ENCODE results near the gene NNT. TPM values are rescaled to one million over a fixed set of nuclear protein-coding genes. Genes with fewer than 3 reads are reported as not detected.
"Not testable (repeated sequence)": the region's sequence is repeated elsewhere in the genome, so short reads cannot be mapped to it uniquely, and the experiment has no call there.

The NNT gene
- total and polyA plus RNA-seq, 4 donors: 73.0 to 137 (median 88.6) TPM

GRCh38 chr5:43581398-43581797, 21.6 kb upstream of the NNT start:
- no peak overlapping the region for H3K4me3 ChIP-seq (ENCODE audit: low read depth, low read length)
- no peaks in the 10 kb centered on the region for H3K36me3 ChIP-seq (ENCODE audit: control insufficient read depth, insufficient read depth, low read length)
- H3K4me1 ChIP-seq (ENCODE audit: control insufficient read depth, insufficient read depth, low read length): no peaks in the 10 kb centered on the region
- WGBS (ENCODE audit: insufficient coverage): 100% methylated on average over 1 of the region's 1 CpG
- no peaks in the 10 kb centered on the region for H3K9me3 ChIP-seq (ENCODE audit: control insufficient read depth, insufficient read depth, low read length)
- no peak for DNase-seq (ENCODE audit: low read depth in 4 of 6, low spot score in 6 of 6)
- H3K27ac ChIP-seq (ENCODE audit: low read depth, low read length): no peak overlapping the region
- H3K27me3 ChIP-seq (ENCODE audit: control insufficient read depth, insufficient read depth, low read length): no peaks in the 10 kb centered on the region

- H3K27me3 ChIP-seq (ENCODE audit: control insufficient read depth, insufficient read depth, low read length): no peaks in the 10 kb centered on the region
- 100% methylated on average over 3 of the region's 4 CpGs for whole genome bisulfite sequencing (ENCODE audit: insufficient coverage)
- no peak overlapping the region for H3K27ac ChIP-seq (ENCODE audit: low read depth, low read length)
- H3K4me3 ChIP-seq (ENCODE audit: low read depth, low read length): no peak overlapping the region
- H3K9me3 ChIP-seq (ENCODE audit: control insufficient read depth, insufficient read depth, low read length): no peaks in the 10 kb centered on the region
- no peak for DNase-seq (ENCODE audit: low read depth in 4 of 6, low spot score in 6 of 6)
- H3K36me3 ChIP-seq (ENCODE audit: control insufficient read depth, insufficient read depth, low read length): no peaks in the 10 kb centered on the region
- H3K4me1 ChIP-seq (ENCODE audit: control insufficient read depth, insufficient read depth, low read length): no peaks in the 10 kb centered on the region
These were observed 20.6 kb upstream of the NNT start for GRCh38 chr5:43582082-43583005.

GRCh38 chr5:43583724-43584123, 19.3 kb upstream of the NNT start:
- Histone ChIP-seq H3K27me3 (ENCODE audit: control insufficient read depth, insufficient read depth, low read length) (no peaks in the 10 kb centered on the region), H3K4me3 (ENCODE audit: low read depth, low read length) (no peak overlapping the region), H3K36me3 (ENCODE audit: control insufficient read depth, insufficient read depth, low read length) (no peaks in the 10 kb centered on the region), H3K9me3 (ENCODE audit: control insufficient read depth, insufficient read depth, low read length) (no peaks in the 10 kb centered on the region), H3K27ac (ENCODE audit: low read depth, low read length) (no peak overlapping the region), H3K4me1 (ENCODE audit: control insufficient read depth, insufficient read depth, low read length) (no peaks in the 10 kb centered on the region)
- DNase-seq (ENCODE audit: low read depth in 4 of 6, low spot score in 6 of 6): no peak

- Histone ChIP-seq H3K4me3 (ENCODE audit: low read depth, low read length) (no peak overlapping the region), H3K27ac (ENCODE audit: low read depth, low read length) (no peak overlapping the region), H3K9me3 (ENCODE audit: control insufficient read depth, insufficient read depth, low read length) (no peaks in the 10 kb centered on the region), H3K4me1 (ENCODE audit: control insufficient read depth, insufficient read depth, low read length) (no peaks in the 10 kb centered on the region), H3K36me3 (ENCODE audit: control insufficient read depth, insufficient read depth, low read length) (no peaks in the 10 kb centered on the region), H3K27me3 (ENCODE audit: control insufficient read depth, insufficient read depth, low read length) (no peaks in the 10 kb centered on the region)
- DNase-seq (ENCODE audit: low read depth in 4 of 6, low spot score in 6 of 6): no peak
- no CpG with 5 or more reads among the region's 1 CpG for WGBS (ENCODE audit: insufficient coverage)
These were observed 18.7 kb upstream of the NNT start for GRCh38 chr5:43584166-43584699.

- Histone ChIP-seq H3K4me3 (ENCODE audit: low read depth, low read length) (no peak overlapping the region), H3K9me3 (ENCODE audit: control insufficient read depth, insufficient read depth, low read length) (no peaks in the 10 kb centered on the region), H3K27ac (ENCODE audit: low read depth, low read length) (no peak overlapping the region), H3K27me3 (ENCODE audit: control insufficient read depth, insufficient read depth, low read length) (no peaks in the 10 kb centered on the region), H3K36me3 (ENCODE audit: control insufficient read depth, insufficient read depth, low read length) (peaks cover 3% of the 10 kb centered on the region), H3K4me1 (ENCODE audit: control insufficient read depth, insufficient read depth, low read length) (no peaks in the 10 kb centered on the region)
- WGBS (ENCODE audit: insufficient coverage): no CpG with 5 or more reads among the region's 1 CpG
- no peak for DNase-seq (ENCODE audit: low read depth in 4 of 6, low spot score in 6 of 6)
These were observed 14.1 kb upstream of the NNT start for GRCh38 chr5:43588842-43589241.

- DNase-seq (ENCODE audit: low read depth in 4 of 6, low spot score in 6 of 6): no peak
- H3K9me3 ChIP-seq (ENCODE audit: control insufficient read depth, insufficient read depth, low read length): no peaks in the 10 kb centered on the region
- no peaks in the 10 kb centered on the region for H3K4me1 ChIP-seq (ENCODE audit: control insufficient read depth, insufficient read depth, low read length)
- peaks cover 3% of the 10 kb centered on the region for H3K36me3 ChIP-seq (ENCODE audit: control insufficient read depth, insufficient read depth, low read length)
- no peak overlapping the region for H3K4me3 ChIP-seq (ENCODE audit: low read depth, low read length)
- H3K27me3 ChIP-seq (ENCODE audit: control insufficient read depth, insufficient read depth, low read length): no peaks in the 10 kb centered on the region
- 83% methylated on average over 1 of the region's 1 CpG for WGBS (ENCODE audit: insufficient coverage)
- no peak overlapping the region for H3K27ac ChIP-seq (ENCODE audit: low read depth, low read length)
These were observed 13.7 kb upstream of the NNT start for GRCh38 chr5:43589310-43589709.

GRCh38 chr5:43590700-43591099, 12.3 kb upstream of the NNT start:
- H3K27ac ChIP-seq (ENCODE audit: low read depth, low read length): no peak overlapping the region
- H3K9me3 ChIP-seq (ENCODE audit: control insufficient read depth, insufficient read depth, low read length): no peaks in the 10 kb centered on the region
- no peak for DNase-seq (ENCODE audit: low read depth in 4 of 6, low spot score in 6 of 6)
- H3K36me3 ChIP-seq (ENCODE audit: control insufficient read depth, insufficient read depth, low read length): peaks cover 3% of the 10 kb centered on the region
- H3K4me1 ChIP-seq (ENCODE audit: control insufficient read depth, insufficient read depth, low read length): no peaks in the 10 kb centered on the region
- H3K27me3 ChIP-seq (ENCODE audit: control insufficient read depth, insufficient read depth, low read length): no peaks in the 10 kb centered on the region
- H3K4me3 ChIP-seq (ENCODE audit: low read depth, low read length): no peak overlapping the region

- Histone ChIP-seq H3K36me3 (ENCODE audit: control insufficient read depth, insufficient read depth, low read length) (peaks cover 3% of the 10 kb centered on the region), H3K4me3 (ENCODE audit: low read depth, low read length) (no peak overlapping the region), H3K4me1 (ENCODE audit: control insufficient read depth, insufficient read depth, low read length) (no peaks in the 10 kb centered on the region), H3K27ac (ENCODE audit: low read depth, low read length) (no peak overlapping the region), H3K9me3 (ENCODE audit: control insufficient read depth, insufficient read depth, low read length) (no peaks in the 10 kb centered on the region), H3K27me3 (ENCODE audit: control insufficient read depth, insufficient read depth, low read length) (no peaks in the 10 kb centered on the region)
- no peak for DNase-seq (ENCODE audit: low read depth in 4 of 6, low spot score in 6 of 6)
These were observed 10.6 kb upstream of the NNT start for GRCh38 chr5:43592363-43592762.

GRCh38 chr5:43598927-43599326, 4.1 kb upstream of the NNT start:
- not testable (repeated sequence) for H3K27me3 ChIP-seq (ENCODE audit: control insufficient read depth, insufficient read depth, low read length); H3K9me3 ChIP-seq (ENCODE audit: control insufficient read depth, insufficient read depth, low read length); H3K4me3 ChIP-seq (ENCODE audit: low read depth, low read length); H3K4me1 ChIP-seq (ENCODE audit: control insufficient read depth, insufficient read depth, low read length); H3K36me3 ChIP-seq (ENCODE audit: control insufficient read depth, insufficient read depth, low read length); H3K27ac ChIP-seq (ENCODE audit: low read depth, low read length); DNase-seq (ENCODE audit: low read depth in 4 of 6, low spot score in 6 of 6)
- no CpG with 5 or more reads among the region's 1 CpG for WGBS (ENCODE audit: insufficient coverage)

All from spinal cord (tissue), 10 donors.